Neural progenitor cell (in vitro differentiated cells): Measurements from ENCODE around the gene ZBTB20. TPM values are rescaled to one million over a fixed set of nuclear protein-coding genes. Genes with fewer than 3 reads are reported as not detected.

Experiments
- DNase-seq: peaks from one replicate; pipeline ENCODE4 v3.0.0-alpha.2; 2016; ENCODE audit warnings: low spot score
- H2AFZ ChIP-seq: fragments of 200-600 bp; sonication (generic); replicated peaks from 2 replicates; pipeline ENCODE4 v1.6.1; 2016; ENCODE audit warnings: antibody characterized with exemption
- H3F3A ChIP-seq: fragments of 200-600 bp; sonication (generic); 2 replicates; pipeline ENCODE4 v1.6.1; 2016; ENCODE audit warnings: antibody characterized with exemption, low read depth
- H3K27ac ChIP-seq: fragments of 200-600 bp; sonication (generic); 2 replicates; pipeline ENCODE4 v1.5.1; 2016; ENCODE audit warnings: mild to moderate bottlenecking
- H3K27me3 ChIP-seq: fragments of 200-600 bp; sonication (generic); 2 replicates; pipeline ENCODE4 v1.6.1; 2016; ENCODE audit warnings: mild to moderate bottlenecking, moderate library complexity
- H3K36me3 ChIP-seq: fragments of 200-600 bp; sonication (generic); 2 replicates; pipeline ENCODE4 v1.5.1; 2016
- H3K4me1 ChIP-seq: fragments of 200-600 bp; sonication (generic); 2 replicates; pipeline ENCODE4 v1.6.1; 2016; ENCODE audit warnings: mixed run types
- H3K4me2 ChIP-seq: fragments of 200-600 bp; sonication (generic); 2 replicates; pipeline ENCODE4 v1.6.1; 2016
- H3K4me3 ChIP-seq: fragments of 200-600 bp; sonication (generic); 2 replicates; pipeline ENCODE4 v1.5.1; 2016
- H3K79me2 ChIP-seq: fragments of 200-600 bp; sonication (generic); 2 replicates; pipeline ENCODE4 v1.6.1; 2016; ENCODE audit warnings: low read depth
- H3K9ac ChIP-seq: fragments of 200-600 bp; sonication (generic); 2 replicates; pipeline ENCODE4 v1.6.1; 2016
- H3K9me3 ChIP-seq: fragments of 200-600 bp; sonication (generic); 2 replicates; pipeline ENCODE4 v1.5.1; 2016; ENCODE audit warnings: low read depth
- H4K20me1 ChIP-seq: fragments of 200-600 bp; sonication (generic); 2 replicates; pipeline ENCODE4 v1.6.1; 2016; ENCODE audit warnings: low read depth
- H3K27ac Mint-ChIP-seq: 3 replicates; pipeline ENCODE4 v1.8.0; 2021; ENCODE audit warnings: mixed read lengths
- H3K27me3 Mint-ChIP-seq: 2 replicates; pipeline ENCODE4 v1.8.0; 2022; ENCODE audit warnings: low read depth, mild to moderate bottlenecking, inconsistent platforms, moderate library complexity, mixed read lengths; ENCODE audit not compliant: insufficient read depth
- H3K36me3 Mint-ChIP-seq: 3 replicates; pipeline ENCODE4 v1.8.0; 2021; ENCODE audit warnings: mixed read lengths
- H3K4me1 Mint-ChIP-seq: 3 replicates; pipeline ENCODE4 v1.8.0; 2021; ENCODE audit warnings: mixed read lengths
- H3K4me3 Mint-ChIP-seq: 3 replicates; pipeline ENCODE4 v1.8.0; 2021; ENCODE audit warnings: mild to moderate bottlenecking, moderate library complexity, mixed read lengths
- H3K9me3 Mint-ChIP-seq: 3 replicates; pipeline ENCODE4 v1.8.0; 2020; ENCODE audit warnings: mixed read lengths
- EZH2 ChIP-seq: fragments of 200-600 bp; sonication (generic); IDR thresholded peaks from 2 replicates; pipeline ENCODE4 v1.6.1; 2017; ENCODE audit warnings: antibody characterized with exemption, mild to moderate bottlenecking, moderate library complexity
- EZH2phosphoT487 ChIP-seq: fragments of 200-600 bp; sonication (generic); IDR thresholded peaks from 2 replicates; pipeline ENCODE4 v1.6.1; 2017; ENCODE audit warnings: antibody characterized with exemption
- total RNA-seq: library from RNA; depleted of rRNA; stranded (reverse); fragments of >200 nt; gene quantifications from 2 replicates; pipeline ENCODE4 v1.2.3, GENCODE V29; 2015; ENCODE audit warnings: low replicate concordance
- TF ChIP-seq, protein P1 (sequence below): fragments of 200-600 bp; sonication (generic); IDR thresholded peaks from 2 replicates; pipeline ENCODE4 v1.5.1; 2017; ENCODE audit warnings: antibody characterized with exemption, mild to moderate bottlenecking

The ZBTB20 gene
- total RNA-seq, 1 donor from 2014 or later, result 1.9 TPM

GRCh38 chr3:115081444-115081843 is 65.6 kb downstream of the ZBTB20 start:
- Mint-ChIP-seq H3K27me3 (peaks cover 2% of the 10 kb centered on the region), H3K4me3 (no peak overlapping the region), H3K9me3 (peaks cover 5% of the 10 kb centered on the region), H3K36me3 (peaks cover 2% of the 10 kb centered on the region), H3K4me1 (peaks cover 2% of the 10 kb centered on the region), H3K27ac (no peak overlapping the region)
- Histone ChIP-seq H3K4me1 (no peaks in the 10 kb centered on the region), H3K36me3 (no peaks in the 10 kb centered on the region), H3K4me3 (no peak overlapping the region), H3K27me3 (no peaks in the 10 kb centered on the region), H3K4me2 (no peak overlapping the region), H4K20me1 (no peaks in the 10 kb centered on the region), H3K9me3 (no peaks in the 10 kb centered on the region), H3K79me2 (no peaks in the 10 kb centered on the region), H3K27ac (no peak overlapping the region), H2AFZ (no peak overlapping the region), H3K9ac (no peak overlapping the region), H3F3A (no peaks in the 10 kb centered on the region)
- TF ChIP-seq, protein P1, sequence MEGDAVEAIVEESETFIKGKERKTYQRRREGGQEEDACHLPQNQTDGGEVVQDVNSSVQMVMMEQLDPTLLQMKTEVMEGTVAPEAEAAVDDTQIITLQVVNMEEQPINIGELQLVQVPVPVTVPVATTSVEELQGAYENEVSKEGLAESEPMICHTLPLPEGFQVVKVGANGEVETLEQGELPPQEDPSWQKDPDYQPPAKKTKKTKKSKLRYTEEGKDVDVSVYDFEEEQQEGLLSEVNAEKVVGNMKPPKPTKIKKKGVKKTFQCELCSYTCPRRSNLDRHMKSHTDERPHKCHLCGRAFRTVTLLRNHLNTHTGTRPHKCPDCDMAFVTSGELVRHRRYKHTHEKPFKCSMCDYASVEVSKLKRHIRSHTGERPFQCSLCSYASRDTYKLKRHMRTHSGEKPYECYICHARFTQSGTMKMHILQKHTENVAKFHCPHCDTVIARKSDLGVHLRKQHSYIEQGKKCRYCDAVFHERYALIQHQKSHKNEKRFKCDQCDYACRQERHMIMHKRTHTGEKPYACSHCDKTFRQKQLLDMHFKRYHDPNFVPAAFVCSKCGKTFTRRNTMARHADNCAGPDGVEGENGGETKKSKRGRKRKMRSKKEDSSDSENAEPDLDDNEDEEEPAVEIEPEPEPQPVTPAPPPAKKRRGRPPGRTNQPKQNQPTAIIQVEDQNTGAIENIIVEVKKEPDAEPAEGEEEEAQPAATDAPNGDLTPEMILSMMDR, result no peak
- no peak for TF ChIP-seq EZH2phosphoT487
- TF ChIP-seq EZH2, result no peak
- no peak for DNase-seq

DNA sequence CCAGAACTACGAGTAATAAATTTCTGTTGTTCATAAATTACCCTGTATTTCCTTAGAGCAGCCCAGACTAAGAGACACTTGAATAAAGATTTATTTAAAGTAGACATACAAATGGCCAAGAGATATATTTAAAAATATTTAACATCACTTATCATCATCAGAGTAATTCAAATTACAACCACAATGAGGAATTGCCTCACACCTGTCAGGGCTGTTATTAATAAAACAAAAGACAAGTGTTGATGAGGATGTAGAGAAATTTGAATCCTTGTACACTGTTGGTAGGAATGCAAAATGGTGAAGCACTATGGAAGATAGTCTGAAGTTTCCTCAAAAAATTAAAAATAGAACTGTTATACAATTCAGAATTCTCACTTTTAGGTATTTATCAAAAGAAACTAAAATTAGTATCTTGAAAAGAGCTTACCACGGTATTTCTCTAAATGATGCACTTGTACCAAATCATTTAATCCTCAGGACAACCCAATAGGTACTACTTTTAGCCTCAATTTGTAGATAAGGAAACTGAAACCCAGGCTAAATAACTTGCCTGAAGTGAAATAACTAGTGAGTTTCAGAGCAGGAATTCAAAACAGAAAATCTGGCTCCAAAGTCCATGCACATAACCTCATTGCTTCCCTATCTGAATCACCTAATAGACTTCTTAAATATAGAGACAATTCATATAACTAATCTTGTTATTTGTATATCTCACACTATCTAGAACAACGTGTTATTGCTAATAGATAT is 69.4 kb downstream of the ZBTB20 start:
- Mint-ChIP-seq H3K4me1 (peaks cover 3% of the 10 kb centered on the region), H3K9me3 (peaks cover 18% of the 10 kb centered on the region), H3K4me3 (no peak overlapping the region), H3K27me3 (peaks cover 2% of the 10 kb centered on the region), H3K36me3 (peaks cover 1% of the 10 kb centered on the region), H3K27ac (no peak overlapping the region)
- H3K79me2 ChIP-seq, result no peaks in the 10 kb centered on the region
- H3K4me3 ChIP-seq, result no peak overlapping the region
- no peak for DNase-seq
- no peak overlapping the region for H3K27ac ChIP-seq
- no peaks in the 10 kb centered on the region for H3K36me3 ChIP-seq
- no peak overlapping the region for H3K4me2 ChIP-seq
- no peaks in the 10 kb centered on the region for H4K20me1 ChIP-seq
- TF ChIP-seq, protein P1, result no peak
- TF ChIP-seq EZH2phosphoT487 (no peak), EZH2 (no peak)
- H3F3A ChIP-seq, result no peaks in the 10 kb centered on the region
- no peaks in the 10 kb centered on the region for H3K9me3 ChIP-seq
- no peaks in the 10 kb centered on the region for H3K4me1 ChIP-seq
- H2AFZ ChIP-seq, result no peak overlapping the region
- no peaks in the 10 kb centered on the region for H3K27me3 ChIP-seq
- no peak overlapping the region for H3K9ac ChIP-seq

DNA sequence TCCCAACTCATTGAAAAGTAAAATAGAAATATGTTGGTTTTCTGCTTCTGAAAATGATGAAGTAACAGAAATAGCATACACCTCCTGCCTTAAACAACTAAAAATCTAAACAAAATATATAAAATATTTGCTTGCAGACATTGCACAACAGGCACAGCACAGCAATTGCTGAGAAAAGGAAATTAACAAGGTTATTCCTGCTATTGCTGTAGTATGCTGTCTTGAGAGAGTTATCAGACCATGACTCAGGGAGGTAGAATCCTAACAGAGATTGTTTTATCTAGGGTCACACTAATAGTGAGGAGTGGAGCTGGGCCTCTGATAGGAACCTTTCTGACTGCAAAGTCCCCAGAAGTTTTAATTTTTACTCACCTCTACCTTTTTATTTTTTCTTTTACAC is 72.6 kb downstream of the ZBTB20 start:
- TF ChIP-seq EZH2, result no peak
- peaks cover 18% of the 10 kb centered on the region for H3K9me3 Mint-ChIP-seq
- no peak overlapping the region for H3K27ac Mint-ChIP-seq
- Histone ChIP-seq H3K27me3 (no peaks in the 10 kb centered on the region), H3K9ac (no peak overlapping the region), H3K27ac (no peak overlapping the region), H3F3A (no peaks in the 10 kb centered on the region), H4K20me1 (no peaks in the 10 kb centered on the region), H3K4me1 (no peaks in the 10 kb centered on the region), H3K36me3 (no peaks in the 10 kb centered on the region), H3K4me3 (no peak overlapping the region), H3K9me3 (no peaks in the 10 kb centered on the region), H3K79me2 (no peaks in the 10 kb centered on the region), H3K4me2 (no peak overlapping the region), H2AFZ (no peak overlapping the region)
- H3K27me3 Mint-ChIP-seq, result no peaks in the 10 kb centered on the region
- no peak for DNase-seq
- peaks cover 1% of the 10 kb centered on the region for H3K36me3 Mint-ChIP-seq
- H3K4me3 Mint-ChIP-seq, result no peak overlapping the region
- peaks cover 19% of the 10 kb centered on the region for H3K4me1 Mint-ChIP-seq

- Histone ChIP-seq H3K4me1 (no peaks in the 10 kb centered on the region), H3K9me3 (no peaks in the 10 kb centered on the region), H3K27ac (no peak overlapping the region), H3K4me2 (no peak overlapping the region), H3K36me3 (no peaks in the 10 kb centered on the region), H3K4me3 (no peak overlapping the region), H2AFZ (no peak overlapping the region), H4K20me1 (no peaks in the 10 kb centered on the region), H3K9ac (no peak overlapping the region), H3F3A (no peaks in the 10 kb centered on the region), H3K27me3 (no peaks in the 10 kb centered on the region), H3K79me2 (no peaks in the 10 kb centered on the region)
- H3K27ac Mint-ChIP-seq, result peak overlapping the region; percentile 98
- H3K4me3 Mint-ChIP-seq, result no peak overlapping the region
- TF ChIP-seq, protein P1, result no peak
- TF ChIP-seq EZH2 (no peak), EZH2phosphoT487 (no peak)
- peaks cover 21% of the 10 kb centered on the region for H3K4me1 Mint-ChIP-seq
- no peak for DNase-seq
- H3K36me3 Mint-ChIP-seq, result peaks cover 1% of the 10 kb centered on the region
- peaks cover 18% of the 10 kb centered on the region for H3K9me3 Mint-ChIP-seq
- no peaks in the 10 kb centered on the region for H3K27me3 Mint-ChIP-seq
Observed at GRCh38 chr3:115072265-115073021, 74.6 kb downstream of the ZBTB20 start.
